ENCODE data around the gene LRMDA.

GRCh38 chr10:76306856-76307255 is 875.4 kb downstream of the LRMDA start:
- no peak for TF ChIP-seq EP300 (IDR thresholded peaks at IDR 0.05)
- no peak for TF ChIP-seq CTCF (IDR thresholded peaks at IDR 0.05)
